GM18499 (cell line): ENCODE measurements around the gene ARID1B.
"Not testable (repeated sequence)": the region's sequence is repeated elsewhere in the genome, so short reads cannot be mapped to it uniquely, and the experiment has no call there.

Source experiments
- ATAC-seq: cut with Tn5 transposase; IDR thresholded peaks from one replicate; pipeline ENCODE4 v1.9.1; 2021; ENCODE audit warnings: moderate number of reproducible peaks; ENCODE audit not compliant: insufficient read depth, unreplicated experiment

The ARID1B gene

DNA sequence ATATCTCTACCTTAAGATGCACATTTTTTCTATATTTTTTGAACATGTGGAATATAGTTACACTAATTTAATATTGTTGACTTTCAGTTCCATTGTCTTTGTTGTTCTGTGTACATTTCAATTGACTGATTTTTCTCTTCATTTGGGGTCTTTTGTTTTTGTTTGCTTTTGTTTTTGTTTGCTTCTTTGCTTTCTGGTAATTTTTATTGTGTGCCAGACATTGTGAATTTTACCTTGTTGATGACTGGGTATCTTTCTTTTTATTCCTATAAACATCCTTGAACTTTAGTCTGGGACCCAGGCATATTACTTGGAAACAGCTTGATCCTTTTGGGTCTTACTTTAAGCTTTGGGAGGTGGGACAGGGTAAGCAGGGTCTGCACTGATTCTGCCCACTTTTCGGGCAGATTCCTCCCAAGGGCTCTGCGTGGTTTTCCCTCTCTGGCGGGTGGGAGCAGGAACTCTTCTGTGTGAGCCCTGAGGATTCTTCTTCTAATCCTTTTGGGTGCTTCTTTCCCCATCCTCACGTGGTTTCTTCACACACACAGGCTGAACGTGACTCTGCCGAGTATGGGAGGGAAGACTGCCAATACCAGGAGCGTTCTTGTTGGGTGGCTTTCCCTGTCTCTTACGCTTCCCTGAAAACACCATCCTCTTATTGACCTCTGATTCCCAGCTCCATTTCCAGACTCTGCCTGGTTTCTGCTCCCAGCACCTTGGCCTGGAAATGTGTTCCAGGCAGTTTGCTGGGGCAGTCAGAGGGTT lies 200.5 kb downstream of the ARID1B start:
- no peak for ATAC-seq

- peak; percentile 38 for ATAC-seq
Observed at GRCh38 chr6:156978948-156979347, 201.8 kb downstream of the ARID1B start.

GRCh38 chr6:156980515-156980914 lies 203.3 kb downstream of the ARID1B start:
- no peak for ATAC-seq

DNA sequence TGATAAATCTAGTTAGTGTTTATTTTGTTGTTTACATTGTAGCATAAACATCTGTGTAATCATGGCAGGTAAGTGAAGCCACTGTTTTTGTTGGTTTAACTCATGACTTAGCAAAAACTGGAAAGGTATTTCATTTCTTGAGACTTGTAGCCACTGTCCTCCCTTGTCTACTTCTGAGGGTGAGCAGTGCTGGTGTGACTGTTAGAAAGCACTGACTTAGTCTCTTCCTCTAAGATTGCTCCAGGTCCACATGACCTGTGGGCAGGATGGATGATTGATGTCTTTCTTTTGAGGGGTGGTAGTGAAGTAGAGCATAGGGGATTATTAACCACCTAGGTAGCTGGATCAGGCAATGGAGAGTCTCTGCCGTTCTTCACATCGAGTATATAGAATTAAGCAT lies 203.8 kb downstream of the ARID1B start:
- ATAC-seq = no peak

GRCh38 chr6:156982168-156982567 lies 205.0 kb downstream of the ARID1B start:
- ATAC-seq = no peak

- not testable (repeated sequence) for ATAC-seq
Observed at GRCh38 chr6:156982864-156983263, 205.7 kb downstream of the ARID1B start.

DNA sequence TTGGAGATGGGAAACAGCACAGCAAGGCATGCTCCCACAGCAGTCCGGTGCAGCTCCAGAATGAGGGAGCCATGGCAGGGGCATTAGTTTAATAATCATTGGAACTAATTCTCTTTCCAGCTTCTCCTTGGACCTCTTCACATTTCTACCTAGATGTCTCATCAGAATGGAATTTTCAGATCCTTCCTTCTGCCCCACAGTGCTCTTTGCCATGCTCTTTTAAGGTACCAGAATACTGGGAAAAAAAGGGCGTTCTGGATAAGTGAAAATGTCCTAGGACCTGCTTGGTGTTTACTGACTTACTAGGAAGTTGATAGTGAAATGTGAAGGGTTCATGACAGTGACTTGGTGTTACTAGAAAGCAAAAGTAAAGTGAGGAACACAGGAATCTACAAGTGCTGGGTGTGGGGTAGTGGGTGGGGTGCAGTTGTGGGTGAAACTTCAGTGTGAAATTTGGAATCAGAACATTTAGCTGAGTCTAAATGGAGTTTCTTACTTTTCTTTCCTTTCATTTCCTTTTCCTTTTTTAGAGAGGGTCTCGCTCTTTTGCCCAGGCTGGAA lies 207.1 kb downstream of the ARID1B start:
- no peak for ATAC-seq

DNA sequence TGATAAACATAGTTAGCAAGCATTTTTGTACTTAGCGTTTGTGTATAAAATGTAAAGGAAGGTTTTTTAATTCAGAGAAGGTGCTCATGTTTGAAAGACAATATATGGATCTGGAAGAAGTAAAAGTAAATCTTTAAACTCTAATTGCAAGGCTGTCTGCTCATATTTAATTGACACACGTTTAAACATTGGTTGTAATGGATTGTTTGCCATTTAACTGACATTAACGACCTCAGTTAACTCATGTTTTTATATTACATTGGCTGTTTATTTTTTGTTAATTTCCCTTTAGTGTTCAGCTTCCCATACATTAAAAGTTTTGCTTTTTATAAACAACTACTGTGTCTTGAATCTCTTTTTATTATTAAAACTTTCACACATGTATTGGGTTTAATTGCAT lies 208.1 kb downstream of the ARID1B start:
- no peak for ATAC-seq

- peak; percentile 59 for ATAC-seq
Observed at GRCh38 chr6:156988276-156989158, 211.3 kb downstream of the ARID1B start.

GRCh38 chr6:156989159-156989806 lies 212.1 kb downstream of the ARID1B start:
- ATAC-seq = no peak

DNA sequence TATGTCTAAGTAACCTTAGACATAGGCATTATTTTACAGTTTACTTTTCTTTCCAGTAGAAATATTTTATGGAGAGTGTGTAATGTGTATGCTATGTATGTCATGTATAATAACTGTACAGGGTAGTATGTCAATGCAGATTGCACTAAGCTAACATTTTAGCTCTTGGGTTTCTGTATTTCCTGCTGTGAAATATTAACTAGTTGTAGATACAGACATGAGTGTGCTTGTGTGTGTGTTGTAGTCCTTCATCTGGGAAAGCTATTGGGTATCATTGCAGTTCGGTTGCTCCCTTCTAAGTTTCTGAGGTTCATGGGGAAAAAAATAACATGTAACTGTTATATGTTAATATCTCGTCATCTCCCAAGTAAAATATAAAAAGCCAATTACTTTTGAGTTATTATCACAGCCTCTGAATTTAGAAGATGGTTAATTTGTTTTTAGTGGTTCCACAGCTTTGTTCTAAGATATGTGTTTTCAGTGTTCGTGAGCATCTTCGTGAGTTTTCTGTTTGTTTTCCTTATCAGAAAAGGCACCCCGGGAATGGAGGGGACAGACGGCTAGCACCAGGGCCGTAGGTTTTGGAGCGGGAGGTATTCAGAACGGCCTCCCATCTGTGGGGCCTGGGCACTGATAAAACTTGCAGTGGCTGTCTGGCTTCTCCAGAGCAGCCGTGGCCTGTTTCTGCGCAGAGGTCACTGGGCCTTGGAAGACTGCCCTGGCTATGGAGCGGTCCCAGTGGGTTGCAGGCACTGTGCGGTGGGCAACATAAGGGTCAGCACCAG lies 215.0 kb downstream of the ARID1B start:
- no peak for ATAC-seq

- ATAC-seq = no peak
Observed at GRCh38 chr6:156993713-156994112, 216.5 kb downstream of the ARID1B start.

- no peak for ATAC-seq
Observed at GRCh38 chr6:156994215-156995076, 217.3 kb downstream of the ARID1B start.

DNA sequence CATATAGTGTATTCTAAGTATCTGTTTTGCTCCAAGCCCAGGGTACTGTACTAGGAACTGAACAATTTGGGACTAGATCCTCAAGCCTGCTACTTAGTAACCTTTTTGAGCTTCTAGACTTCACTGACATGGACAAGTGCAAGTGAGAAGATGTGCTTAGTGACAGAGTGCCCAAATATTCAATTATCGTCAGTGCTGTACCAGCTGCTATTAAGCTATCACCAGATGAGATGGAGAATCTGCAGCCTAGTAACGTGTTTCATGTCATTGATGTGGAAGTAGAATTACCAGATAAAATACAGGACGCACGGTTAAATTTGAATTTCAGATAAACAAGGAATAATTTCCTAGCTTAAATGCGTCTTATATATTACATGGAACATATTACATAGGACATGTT lies 218.3 kb downstream of the ARID1B start:
- no peak for ATAC-seq

GRCh38 chr6:156996265-156996664 lies 219.1 kb downstream of the ARID1B start:
- no peak for ATAC-seq

- no peak for ATAC-seq
Observed at GRCh38 chr6:156998794-156999330, 221.7 kb downstream of the ARID1B start.

- no peak for ATAC-seq
Observed at GRCh38 chr6:156999762-157000161, 222.6 kb downstream of the ARID1B start.

DNA sequence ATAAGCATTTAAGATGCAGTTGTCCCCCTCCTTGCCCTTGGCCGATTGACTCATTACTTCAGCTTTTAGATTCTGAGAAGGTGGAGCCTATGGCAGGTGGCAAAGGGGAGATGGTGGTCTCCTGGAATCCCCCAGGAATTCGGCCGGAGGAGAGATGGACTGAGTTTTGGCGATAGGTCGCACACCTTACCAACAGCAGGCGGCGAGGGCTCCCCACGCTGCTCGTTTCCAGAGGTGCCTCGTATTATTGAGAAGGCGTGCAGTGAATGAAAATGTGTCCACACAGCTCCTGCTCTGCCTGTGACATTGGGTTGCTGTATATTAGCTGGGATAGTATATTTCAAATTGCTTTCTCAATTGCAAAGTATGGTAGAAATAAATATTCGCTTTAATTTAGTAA lies 224.5 kb downstream of the ARID1B start:
- no peak for ATAC-seq

DNA sequence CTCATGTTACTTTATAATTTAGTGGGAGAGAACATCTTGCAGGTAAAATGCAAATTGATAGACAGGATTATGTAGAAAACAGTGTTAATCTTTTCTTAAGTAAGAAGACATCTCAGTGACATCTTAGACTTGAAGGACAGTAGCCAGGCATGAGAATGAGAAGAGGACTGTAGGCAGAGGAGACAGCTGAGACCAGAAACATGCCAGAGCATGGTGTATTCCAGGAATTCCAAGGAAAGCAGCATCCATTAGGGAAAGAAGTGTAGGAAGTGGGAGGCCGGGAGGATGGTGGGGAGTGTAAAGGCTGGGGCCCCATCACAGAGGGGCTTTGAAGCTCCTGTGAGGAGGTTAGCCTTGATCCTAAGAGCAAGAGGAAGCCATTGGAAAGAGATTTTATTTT lies 225.6 kb downstream of the ARID1B start:
- ATAC-seq = no peak
